BE2C (cell line): ENCODE data around the gene MYH3.

Source experiments
- DNase-seq: peaks from one replicate; pipeline ENCODE4 v3.0.0-alpha.2; 2020
- H3K27me3 ChIP-seq: fragments of 250-450 bp; sonication (Bioruptor Pico); 2 replicates; pipeline ENCODE4 v1.5.1; 2020; ENCODE audit warnings: mild to moderate bottlenecking
- H3K36me3 ChIP-seq: fragments of 250-450 bp; sonication (Bioruptor Pico); 2 replicates; pipeline ENCODE4 v1.5.1; 2020; ENCODE audit warnings: mild to moderate bottlenecking
- H3K4me1 ChIP-seq: fragments of 250-450 bp; sonication (Bioruptor Pico); 2 replicates; pipeline ENCODE4 v1.5.1; 2020
- H3K4me3 ChIP-seq: 2 replicates; pipeline ENCODE4 v1.5.1; 2011; ENCODE audit warnings: low read depth, low read length
- H3K9me3 ChIP-seq: fragments of 250-450 bp; sonication (Bioruptor Pico); 2 replicates; pipeline ENCODE4 v1.5.1; 2020
- CTCF ChIP-seq: IDR thresholded peaks from 2 replicates; pipeline ENCODE4 v1.5.1; 2012; ENCODE audit warnings: mild to moderate bottlenecking, low read depth, low read length

The MYH3 gene

GRCh38 chr17:10583834-10584233, 73.3 kb downstream of the MYH3 start:
- Histone ChIP-seq H3K36me3 (no peaks in the 10 kb centered on the region), H3K9me3 (no peaks in the 10 kb centered on the region), H3K27me3 (no peaks in the 10 kb centered on the region), H3K4me3 (no peak overlapping the region), H3K4me1 (no peaks in the 10 kb centered on the region)
- no peak for DNase-seq
- no peak for TF ChIP-seq CTCF

- no peak for DNase-seq
- Histone ChIP-seq H3K9me3 (no peaks in the 10 kb centered on the region), H3K4me3 (no peak overlapping the region), H3K4me1 (no peaks in the 10 kb centered on the region), H3K27me3 (no peaks in the 10 kb centered on the region), H3K36me3 (no peaks in the 10 kb centered on the region)
- no peak for TF ChIP-seq CTCF
Observed at GRCh38 chr17:10579270-10579669, 77.8 kb downstream of the MYH3 start.
